Keratinocyte (primary cell): Measurements from ENCODE around the gene ASCC2. TPM values are rescaled to one million over a fixed set of nuclear protein-coding genes. Genes with fewer than 3 reads are reported as not detected.

ENCODE experiments used
- DNase-seq: peaks from one replicate; pipeline ENCODE4 v3.0.0-alpha.2; 2011; ENCODE audit warnings: low read depth, missing footprints, low spot score
- FAIRE-seq: peaks from 2 replicates; lab custom pipeline; 2011; peaks lifted over from hg19 to GRCh38; lab: Jason Lieb, UNC
- H2AFZ ChIP-seq: 2 replicates; pipeline ENCODE4 v1.6.0; 2012; ENCODE audit warnings: low read length, control low read depth, inconsistent platforms; ENCODE audit not compliant: control insufficient read depth
- H3K27ac ChIP-seq: 2 replicates; pipeline ENCODE4 v1.5.1; 2011; ENCODE audit warnings: low read length; ENCODE audit not compliant: control insufficient read depth, insufficient read depth
- H3K27me3 ChIP-seq: 3 replicates; pipeline ENCODE4 v1.6.0; 2011; ENCODE audit warnings: low read length; ENCODE audit not compliant: control insufficient read depth, insufficient read depth; ENCODE audit errors: extremely low read depth
- H3K36me3 ChIP-seq, 2 experiments: 2 replicates in 1 of 2; 3 replicates in 1 of 2; pipeline ENCODE4 v1.5.1; 2011; ENCODE audit warnings: low read length in 2 of 2, mild to moderate bottlenecking in 1 of 2; ENCODE audit not compliant: control insufficient read depth in 2 of 2, insufficient read depth in 2 of 2; ENCODE audit errors: extremely low read depth in 1 of 2
- H3K4me1 ChIP-seq: 3 replicates; pipeline ENCODE4 v1.5.1; 2011; ENCODE audit warnings: low read length; ENCODE audit not compliant: control insufficient read depth, insufficient read depth; ENCODE audit errors: extremely low read depth
- H3K4me2 ChIP-seq: 3 replicates; pipeline ENCODE4 v1.6.0; 2011; ENCODE audit warnings: low read depth, low read length; ENCODE audit not compliant: control insufficient read depth, insufficient read depth; ENCODE audit errors: extremely low read depth
- H3K4me3 ChIP-seq, 3 experiments: fragments of 200-600 bp in 1 of 3; sonication (generic) in 1 of 3; 2 replicates in 2 of 3; 3 replicates in 1 of 3; pipeline ENCODE4 v1.5.1; 2011 to 2016; ENCODE audit warnings: low read length in 3 of 3, mild to moderate bottlenecking in 3 of 3, control low read depth in 2 of 3, inconsistent platforms in 1 of 3, low read depth in 1 of 3, mixed read lengths in 1 of 3, mixed run types in 1 of 3, moderate library complexity in 1 of 3; ENCODE audit not compliant: control insufficient read depth in 2 of 3, insufficient read depth in 2 of 3; ENCODE audit errors: extremely low read depth in 1 of 3
- H3K79me2 ChIP-seq: 2 replicates; pipeline ENCODE4 v1.6.0; 2012; ENCODE audit warnings: low read length; ENCODE audit not compliant: control insufficient read depth, insufficient read depth
- H3K9ac ChIP-seq: 3 replicates; pipeline ENCODE4 v1.6.0; 2011; ENCODE audit warnings: low read length; ENCODE audit not compliant: control insufficient read depth, insufficient read depth; ENCODE audit errors: extremely low read depth
- H3K9me1 ChIP-seq: 3 replicates; pipeline ENCODE4 v1.6.0; 2011; ENCODE audit warnings: low read length; ENCODE audit not compliant: control insufficient read depth, insufficient read depth; ENCODE audit errors: extremely low read depth
- H3K9me3 ChIP-seq: 2 replicates; pipeline ENCODE4 v1.5.1; 2012; ENCODE audit warnings: low read depth, low read length; ENCODE audit not compliant: control insufficient read depth
- H4K20me1 ChIP-seq: 3 replicates; pipeline ENCODE4 v1.6.0; 2011; ENCODE audit warnings: low read length; ENCODE audit not compliant: control insufficient read depth, insufficient read depth; ENCODE audit errors: extremely low read depth
- EZH2 ChIP-seq: IDR thresholded peaks from one replicate; pipeline ENCODE4 v1.6.1; 2012; ENCODE audit warnings: inconsistent platforms, mild to moderate bottlenecking, low read length, moderate library complexity
- dilution Hi-C: fragments of 300-500 bp; cut with MboI; formaldehyde crosslinking; loops from one replicate; pipeline ENCODE4 v1.7.0; 2020; ENCODE audit warnings: low sequenced_read_pairs; ENCODE audit not compliant: extremely low pct_ligation_motif_present
- polyA plus RNA-seq, 5 experiments: library from polyadenylated mRNA; depleted of rRNA in 3 of 5; stranded (reverse) in 3 of 5; stranded (forward) in 1 of 5; unstranded in 1 of 5; fragments of >200 nt; gene quantifications; 1 replicate in 1 of 5; 2 replicates in 3 of 5; 3 replicates in 1 of 5; pipeline versions ENCODE4 v1.2.1 to v1.2.3, GENCODE V29; 2011 to 2012; ENCODE audit warnings: missing spikeins in 2 of 5, low read depth in 1 of 5, low replicate concordance in 1 of 5
- TF ChIP-seq, protein P1 (sequence below), 3 experiments: IDR thresholded peaks in 1 of 3; conservative IDR thresholded peaks in 1 of 3; optimal IDR thresholded peaks in 1 of 3; 2 replicates in 2 of 3; 3 replicates in 1 of 3; pipeline versions ENCODE3 to v1.5.1; 2011; ENCODE audit warnings: low read length in 3 of 3, mild to moderate bottlenecking in 3 of 3, moderate library complexity in 2 of 3, control low read depth in 1 of 3, inconsistent platforms in 1 of 3; ENCODE audit not compliant: insufficient read depth in 2 of 3; ENCODE audit errors: extremely low read depth in 1 of 3

The ASCC2 gene
- polyA plus RNA-seq, 1 donor (not counting 4 experiments of a cell fraction or from before 2014, with no cell fraction given) = 51.3 TPM

- Histone ChIP-seq H3K79me2 (no peaks in the 10 kb centered on the region), H3K9me1 (no peaks in the 10 kb centered on the region), H3K36me3 (peaks cover 29 to 41% of the 10 kb centered on the region in 2 experiments), H2AFZ (no peak overlapping the region), H3K9ac (no peak overlapping the region), H3K9me3 (no peaks in the 10 kb centered on the region), H3K27me3 (no peaks in the 10 kb centered on the region), H3K4me1 (peaks cover 5% of the 10 kb centered on the region), H3K4me2 (no peak overlapping the region), H3K27ac (no peak overlapping the region), H4K20me1 (no peaks in the 10 kb centered on the region), H3K4me3 (no peak overlapping the region)
- dilution Hi-C loops = no loop called here
- TF ChIP-seq, protein P1, sequence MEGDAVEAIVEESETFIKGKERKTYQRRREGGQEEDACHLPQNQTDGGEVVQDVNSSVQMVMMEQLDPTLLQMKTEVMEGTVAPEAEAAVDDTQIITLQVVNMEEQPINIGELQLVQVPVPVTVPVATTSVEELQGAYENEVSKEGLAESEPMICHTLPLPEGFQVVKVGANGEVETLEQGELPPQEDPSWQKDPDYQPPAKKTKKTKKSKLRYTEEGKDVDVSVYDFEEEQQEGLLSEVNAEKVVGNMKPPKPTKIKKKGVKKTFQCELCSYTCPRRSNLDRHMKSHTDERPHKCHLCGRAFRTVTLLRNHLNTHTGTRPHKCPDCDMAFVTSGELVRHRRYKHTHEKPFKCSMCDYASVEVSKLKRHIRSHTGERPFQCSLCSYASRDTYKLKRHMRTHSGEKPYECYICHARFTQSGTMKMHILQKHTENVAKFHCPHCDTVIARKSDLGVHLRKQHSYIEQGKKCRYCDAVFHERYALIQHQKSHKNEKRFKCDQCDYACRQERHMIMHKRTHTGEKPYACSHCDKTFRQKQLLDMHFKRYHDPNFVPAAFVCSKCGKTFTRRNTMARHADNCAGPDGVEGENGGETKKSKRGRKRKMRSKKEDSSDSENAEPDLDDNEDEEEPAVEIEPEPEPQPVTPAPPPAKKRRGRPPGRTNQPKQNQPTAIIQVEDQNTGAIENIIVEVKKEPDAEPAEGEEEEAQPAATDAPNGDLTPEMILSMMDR (optimal IDR thresholded peaks at IDR 0.05 in 1 of 3, IDR thresholded peaks at IDR 0.05 in 1 of 3, conservative IDR thresholded peaks at IDR 0.05 in 1 of 3; ENCODE audit: extremely low read depth in 1 of 3, insufficient read depth in 2 of 3, low read length in 3 of 3) = no peak
- TF ChIP-seq EZH2 = no peak
- DNase-seq (no peak), FAIRE-seq (no peak)
These were observed 49.5 kb downstream of the ASCC2 start for GRCh38 chr22:29788339-29789279.

DNA sequence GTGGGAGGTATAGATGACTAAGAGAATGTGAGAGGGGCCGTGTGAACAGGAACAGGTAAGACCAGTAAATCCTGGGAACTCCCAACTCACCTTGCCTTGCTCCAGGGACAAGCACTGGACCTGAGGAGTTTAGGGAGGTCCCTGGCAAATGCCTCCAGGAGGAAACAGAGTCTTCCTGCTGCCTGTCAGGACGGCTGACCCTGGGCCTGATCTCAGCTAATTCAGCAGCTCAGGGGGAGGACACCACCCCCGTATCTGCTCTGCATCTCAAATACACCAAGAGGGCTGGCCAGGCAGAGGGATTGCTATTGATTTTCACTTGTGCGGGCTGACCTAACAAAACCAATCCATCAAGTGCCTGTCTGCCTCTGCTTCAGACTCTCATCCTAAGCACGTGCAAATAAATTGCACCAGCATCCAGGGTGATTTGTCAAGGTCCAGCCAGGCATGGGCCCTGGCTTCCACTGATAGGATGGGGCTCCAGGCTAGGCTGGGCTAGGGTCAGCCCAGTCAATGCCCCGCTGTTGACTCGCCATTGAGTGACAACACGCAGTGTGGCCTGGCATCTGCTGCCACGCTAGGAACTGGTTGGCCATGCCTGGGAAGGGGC, 50.6 kb downstream of the ASCC2 start:
- H3K9me3 ChIP-seq = no peaks in the 10 kb centered on the region
- dilution Hi-C loops = no loop called here
- peaks cover 7% of the 10 kb centered on the region for H3K4me1 ChIP-seq
- H3K4me2 ChIP-seq = no peak overlapping the region
- no peaks in the 10 kb centered on the region for H3K79me2 ChIP-seq
- no peak overlapping the region for H3K9ac ChIP-seq
- H3K27me3 ChIP-seq = no peaks in the 10 kb centered on the region
- peaks cover 24 to 31% of the 10 kb centered on the region in 2 experiments for H3K36me3 ChIP-seq
- no peak overlapping the region for H2AFZ ChIP-seq
- H3K27ac ChIP-seq = no peak overlapping the region
- no peaks in the 10 kb centered on the region for H3K9me1 ChIP-seq
- H3K4me3 ChIP-seq = no peak overlapping the region
- no peak for TF ChIP-seq EZH2
- TF ChIP-seq, protein P1 (optimal IDR thresholded peaks at IDR 0.05 in 1 of 3, IDR thresholded peaks at IDR 0.05 in 1 of 3, conservative IDR thresholded peaks at IDR 0.05 in 1 of 3; ENCODE audit: extremely low read depth in 1 of 3, insufficient read depth in 2 of 3, low read length in 3 of 3) = no peak
- FAIRE-seq (no peak), DNase-seq (no peak)
- H4K20me1 ChIP-seq = no peaks in the 10 kb centered on the region
